OCI-LY7 (cell line): ENCODE measurements around the gene EME2. TPM values are rescaled to one million over a fixed set of nuclear protein-coding genes. Genes with fewer than 3 reads are reported as not detected.

ENCODE experiments used
- BruUV-seq: library from RNA; stranded (reverse); fragments of 400-500 nt; replicated peaks from 2 replicates; lab custom pipeline; 2021; lab: Mats Ljungman, UMichigan
- CTCF ChIA-PET: fragments of 300-600 bp; sonication (Branson Sonifier 250); formaldehyde crosslinking; loops from one replicate; lab custom pipeline; 2022; ENCODE audit warnings: antibody characterized with exemption; ENCODE audit not compliant: unreplicated experiment; lab: Charles Lee
- POLR2A ChIA-PET: fragments of 300-600 bp; sonication (Branson Sonifier 250); formaldehyde crosslinking; loops from one replicate; lab custom pipeline; 2022; ENCODE audit warnings: antibody characterized with exemption; lab: Charles Lee
- DNase-seq: peaks from one replicate; pipeline ENCODE4 v3.0.0-alpha.2; 2015; ENCODE audit warnings: low spot score
- H2AFZ ChIP-seq: fragments of 200-600 bp; sonication (generic), shearing (Covaris generic); 2 replicates; pipeline ENCODE4 v1.6.1; 2014; ENCODE audit warnings: mild to moderate bottlenecking, antibody characterized with exemption, low read length, moderate library complexity
- H3K27ac ChIP-seq: fragments of 200-600 bp; sonication (generic); 2 replicates; pipeline ENCODE4 v1.5.1; 2014; ENCODE audit warnings: mixed run types, low read depth, mild to moderate bottlenecking, moderate library complexity, low read length, inconsistent platforms; ENCODE audit not compliant: poor library complexity, severe bottlenecking
- H3K36me3 ChIP-seq: fragments of 200-600 bp; sonication (generic); 2 replicates; pipeline ENCODE4 v1.6.1; 2014; ENCODE audit warnings: mild to moderate bottlenecking, antibody characterized with exemption, low read length, moderate library complexity, mixed read lengths; ENCODE audit not compliant: insufficient read depth
- H3K4me1 ChIP-seq: fragments of 200-600 bp; sonication (generic); 2 replicates; pipeline ENCODE4 v1.5.1; 2014; ENCODE audit warnings: mild to moderate bottlenecking, low read length; ENCODE audit not compliant: insufficient read depth, poor library complexity, severe bottlenecking
- H3K4me2 ChIP-seq: fragments of 200-600 bp; sonication (generic); 2 replicates; pipeline ENCODE4 v1.6.1; 2014; ENCODE audit warnings: mild to moderate bottlenecking, low read length
- H3K4me3 ChIP-seq: fragments of 200-600 bp; sonication (generic); 2 replicates; pipeline ENCODE4 v1.5.1; 2014; ENCODE audit warnings: mild to moderate bottlenecking, low read depth, low read length; ENCODE audit not compliant: poor library complexity, severe bottlenecking
- H3K79me2 ChIP-seq: fragments of 200-600 bp; sonication (generic); 2 replicates; pipeline ENCODE4 v1.6.1; 2016; ENCODE audit warnings: low read depth, mild to moderate bottlenecking, low read length, moderate library complexity, mixed read lengths; ENCODE audit not compliant: insufficient read depth
- H3K9me2 ChIP-seq: fragments of 200-600 bp; sonication (generic); 2 replicates; pipeline ENCODE4 v1.6.1; 2016; ENCODE audit warnings: mild to moderate bottlenecking, low read length, mixed read lengths; ENCODE audit not compliant: insufficient read depth
- H3K9me3 ChIP-seq: fragments of 200-600 bp; sonication (generic); 2 replicates; pipeline ENCODE4 v1.6.1; 2014; ENCODE audit warnings: mild to moderate bottlenecking, mixed run types, low read length, mixed read lengths
- H4K20me1 ChIP-seq: fragments of 200-600 bp; sonication (generic); 2 replicates; pipeline ENCODE4 v1.6.1; 2014; ENCODE audit warnings: mild to moderate bottlenecking, antibody characterized with exemption, low read length, moderate library complexity, mixed read lengths; ENCODE audit not compliant: insufficient read depth
- EZH2phosphoT487 ChIP-seq: fragments of 200-600 bp; sonication (generic); IDR thresholded peaks from 2 replicates; pipeline ENCODE4 v1.6.1; 2018; ENCODE audit warnings: low read depth, borderline replicate concordance, mild to moderate bottlenecking, mixed run types, antibody characterized with exemption, low read length, moderate library complexity, mixed read lengths
- intact Hi-C: fragments of 100-400 bp; cut with micrococcal nuclease; formaldehyde crosslinking; loops from one replicate; pipeline ENCODE4 v1.10.0; 2022; ENCODE audit not compliant: unreplicated experiment
- total RNA-seq, 2 experiments: library from RNA; depleted of rRNA in 1 of 2; stranded (reverse); fragments of >200 nt in 1 of 2; shearing (Covaris generic) in 1 of 2; gene quantifications; 2 replicates each; pipeline ENCODE4 v1.2.3, GENCODE V29; 2014 to 2022
- TF ChIP-seq, protein P1 (sequence below): fragments of 200-600 bp; sonication (generic); conservative IDR thresholded peaks from 2 replicates; pipeline ENCODE4 v1.5.1; 2014; ENCODE audit warnings: mild to moderate bottlenecking, antibody characterized with exemption, low read length, moderate library complexity, mixed read lengths

EME2 gene
- total RNA-seq, 2 experiments from 2014 or later: 23.8 to 48.5 TPM

DNA sequence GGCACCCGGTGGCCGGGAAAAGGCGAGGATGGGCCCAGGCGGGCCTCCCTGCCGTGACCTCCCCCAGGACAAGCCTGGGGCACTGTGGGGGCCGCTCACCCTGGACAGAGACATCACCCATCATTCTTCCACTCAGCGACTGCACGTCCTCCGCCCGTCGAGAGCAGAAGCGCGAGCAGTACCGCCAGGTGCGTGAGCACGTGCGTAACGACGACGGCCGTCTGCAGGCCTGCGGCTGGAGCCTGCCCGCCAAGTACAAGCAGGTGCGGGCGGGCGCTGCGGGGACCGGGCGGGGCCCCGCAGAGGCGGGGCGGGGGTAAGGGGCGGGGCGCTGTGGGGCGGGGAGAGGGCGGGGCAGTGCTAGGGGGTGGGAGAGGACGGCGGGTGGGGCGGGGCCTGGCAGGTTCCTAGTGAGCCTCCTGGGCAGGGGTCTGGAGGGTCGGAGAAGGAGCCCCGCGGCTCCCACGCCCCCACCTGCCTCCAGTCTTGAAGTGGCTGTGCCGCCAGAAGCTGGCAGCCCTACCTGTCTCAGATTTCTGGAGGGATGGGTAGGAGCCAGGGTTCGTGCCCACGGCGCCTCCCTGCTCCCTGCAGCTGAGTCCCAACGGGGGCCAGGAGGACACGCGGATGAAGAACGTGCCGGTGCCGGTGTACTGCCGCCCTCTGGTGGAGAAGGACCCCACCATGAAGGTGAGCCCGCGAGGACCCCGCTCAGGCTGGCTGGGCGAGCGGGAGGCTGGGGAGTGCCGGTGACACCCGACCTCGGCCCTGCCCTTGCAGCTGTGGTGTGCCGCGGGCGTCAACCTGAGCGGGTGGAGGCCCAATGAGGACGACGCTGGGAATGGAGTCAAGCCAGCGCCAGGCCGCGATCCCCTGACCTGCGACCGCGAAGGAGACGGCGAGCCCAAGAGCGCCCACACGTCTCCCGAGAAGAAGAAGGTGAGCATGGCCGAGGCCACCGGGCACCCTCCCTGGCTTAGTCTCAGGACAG, 8.8 kb upstream of the EME2 start:
- Histone ChIP-seq H3K27ac (no peak overlapping the region), H4K20me1 (no peaks in the 10 kb centered on the region), H3K79me2 (no peaks in the 10 kb centered on the region), H3K4me1 (no peaks in the 10 kb centered on the region), H3K9me3 (no peaks in the 10 kb centered on the region), H3K4me3 (no peak overlapping the region), H3K9me2 (no peaks in the 10 kb centered on the region), H2AFZ (no peak overlapping the region), H3K36me3 (peaks cover 52% of the 10 kb centered on the region), H3K4me2 (no peak overlapping the region)
- DNase-seq: peak; percentile 23
- ChIA-PET CTCF (no interaction called here), POLR2A (no interaction called here)
- intact Hi-C loops: no loop called here
- TF ChIP-seq, protein P1, sequence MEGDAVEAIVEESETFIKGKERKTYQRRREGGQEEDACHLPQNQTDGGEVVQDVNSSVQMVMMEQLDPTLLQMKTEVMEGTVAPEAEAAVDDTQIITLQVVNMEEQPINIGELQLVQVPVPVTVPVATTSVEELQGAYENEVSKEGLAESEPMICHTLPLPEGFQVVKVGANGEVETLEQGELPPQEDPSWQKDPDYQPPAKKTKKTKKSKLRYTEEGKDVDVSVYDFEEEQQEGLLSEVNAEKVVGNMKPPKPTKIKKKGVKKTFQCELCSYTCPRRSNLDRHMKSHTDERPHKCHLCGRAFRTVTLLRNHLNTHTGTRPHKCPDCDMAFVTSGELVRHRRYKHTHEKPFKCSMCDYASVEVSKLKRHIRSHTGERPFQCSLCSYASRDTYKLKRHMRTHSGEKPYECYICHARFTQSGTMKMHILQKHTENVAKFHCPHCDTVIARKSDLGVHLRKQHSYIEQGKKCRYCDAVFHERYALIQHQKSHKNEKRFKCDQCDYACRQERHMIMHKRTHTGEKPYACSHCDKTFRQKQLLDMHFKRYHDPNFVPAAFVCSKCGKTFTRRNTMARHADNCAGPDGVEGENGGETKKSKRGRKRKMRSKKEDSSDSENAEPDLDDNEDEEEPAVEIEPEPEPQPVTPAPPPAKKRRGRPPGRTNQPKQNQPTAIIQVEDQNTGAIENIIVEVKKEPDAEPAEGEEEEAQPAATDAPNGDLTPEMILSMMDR: peak; percentile 44
- TF ChIP-seq EZH2phosphoT487: no peak
- BruUV-seq: no TSS peak

DNA sequence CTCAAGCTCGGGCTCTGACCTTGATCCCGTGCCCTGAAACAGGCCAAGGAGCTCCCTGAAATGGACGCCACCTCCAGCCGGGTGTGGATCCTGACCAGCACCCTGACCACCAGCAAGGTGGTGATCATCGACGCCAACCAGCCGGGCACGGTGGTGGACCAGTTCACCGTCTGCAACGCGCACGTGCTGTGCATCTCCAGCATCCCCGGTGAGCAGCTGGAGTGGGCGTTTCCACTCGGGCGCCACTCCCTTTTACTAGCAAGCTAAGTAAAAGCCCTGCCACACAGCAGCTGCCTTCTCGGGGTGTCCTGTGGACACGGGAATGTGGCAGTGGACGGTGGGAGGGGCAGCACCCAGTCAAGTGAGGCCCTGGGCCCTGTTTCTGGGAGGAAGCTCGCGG, 7.6 kb upstream of the EME2 start:
- TF ChIP-seq, protein P1: no peak
- no peak for TF ChIP-seq EZH2phosphoT487
- no peaks in the 10 kb centered on the region for H3K9me2 ChIP-seq
- CTCF ChIA-PET: no interaction called here
- no peak for DNase-seq
- intact Hi-C loops: no loop called here
- BruUV-seq: no TSS peak
- H3K79me2 ChIP-seq: no peaks in the 10 kb centered on the region
- no peak overlapping the region for H3K4me3 ChIP-seq
- H3K4me2 ChIP-seq: no peak overlapping the region
- POLR2A ChIA-PET: no interaction called here
- peaks cover 62% of the 10 kb centered on the region for H3K36me3 ChIP-seq
- H4K20me1 ChIP-seq: no peaks in the 10 kb centered on the region
- peaks cover under 1% of the 10 kb centered on the region for H3K4me1 ChIP-seq
- no peak overlapping the region for H3K27ac ChIP-seq
- H2AFZ ChIP-seq: no peak overlapping the region
- no peaks in the 10 kb centered on the region for H3K9me3 ChIP-seq

DNA sequence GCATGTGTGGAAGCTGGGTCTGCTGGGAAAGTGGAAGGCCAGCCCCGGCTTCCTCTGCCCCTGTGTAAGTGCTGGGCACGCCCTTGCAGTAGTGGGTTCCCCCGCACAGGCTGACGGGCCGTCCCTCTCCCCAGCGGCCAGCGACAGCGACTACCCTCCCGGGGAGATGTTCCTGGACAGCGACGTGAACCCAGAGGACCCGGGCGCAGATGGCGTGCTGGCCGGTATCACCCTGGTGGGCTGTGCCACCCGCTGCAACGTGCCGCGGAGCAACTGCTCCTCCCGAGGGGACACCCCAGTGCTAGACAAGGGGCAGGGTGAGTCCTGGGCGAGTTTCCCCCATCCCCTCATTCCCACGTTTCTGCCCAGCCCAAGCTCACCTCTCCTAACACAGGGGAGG, 6.8 kb upstream of the EME2 start:
- H3K4me1 ChIP-seq: peaks cover 9% of the 10 kb centered on the region
- TF ChIP-seq, protein P1: no peak
- TF ChIP-seq EZH2phosphoT487: no peak
- H3K9me3 ChIP-seq: no peaks in the 10 kb centered on the region
- H3K9me2 ChIP-seq: no peaks in the 10 kb centered on the region
- ChIA-PET POLR2A (no interaction called here), CTCF (no interaction called here)
- no peak overlapping the region for H2AFZ ChIP-seq
- peaks cover 65% of the 10 kb centered on the region for H3K36me3 ChIP-seq
- no peak overlapping the region for H3K4me3 ChIP-seq
- no peaks in the 10 kb centered on the region for H4K20me1 ChIP-seq
- intact Hi-C loops: no loop called here
- DNase-seq: no peak
- no TSS peak for BruUV-seq
- H3K27ac ChIP-seq: no peak overlapping the region
- no peak overlapping the region for H3K4me2 ChIP-seq
- no peaks in the 10 kb centered on the region for H3K79me2 ChIP-seq
